Uterus (tissue), 4 donors: Measurements from ENCODE around the gene FHAD1. TPM values are rescaled to one million over a fixed set of nuclear protein-coding genes. Genes with fewer than 3 reads are reported as not detected.

ENCODE experiments used
- DNase-seq, 2 donors: peaks; one replicate each; pipeline ENCODE4 v3.0.0-alpha.2; 2019 to 2020
- H3K27ac ChIP-seq, 2 donors: fragments of 200-600 bp; sonication (generic); 1 replicate in 1 of 2; 2 replicates in 1 of 2; pipeline ENCODE4 v1.5.1; 2016 to 2018
- H3K27me3 ChIP-seq, 2 donors: fragments of 200-600 bp; sonication (generic); one replicate each; pipeline ENCODE4 v1.5.1; 2018 to 2019; ENCODE audit warnings: control low read depth in 1 of 2
- H3K36me3 ChIP-seq, 2 donors: fragments of 200-600 bp; sonication (generic); one replicate each; pipeline ENCODE4 v1.5.1; 2019; ENCODE audit warnings: control low read depth in 1 of 2
- H3K4me1 ChIP-seq, 2 donors: fragments of 200-600 bp; sonication (generic); one replicate each; pipeline ENCODE4 v1.5.1; 2018 to 2019; ENCODE audit warnings: control low read depth in 1 of 2
- H3K4me3 ChIP-seq, 2 donors: fragments of 200-600 bp; sonication (generic); 1 replicate in 1 of 2; 2 replicates in 1 of 2; pipeline ENCODE4 v1.5.1; 2018 to 2019; ENCODE audit warnings: mild to moderate bottlenecking in 1 of 2
- H3K9me3 ChIP-seq, 2 donors: fragments of 200-600 bp; sonication (generic); one replicate each; pipeline ENCODE4 v1.5.1; 2019; ENCODE audit warnings: control low read depth in 1 of 2
- CTCF ChIP-seq, 4 experiments: fragments of 200-600 bp in 2 of 4; fragments of 450-650 bp in 2 of 4; sonication (generic) in 2 of 4; IDR thresholded peaks; one replicate each; pipeline ENCODE4 v1.5.1; 2016 to 2019; ENCODE audit warnings: antibody characterized with exemption in 4 of 4, mild to moderate bottlenecking in 2 of 4, moderate library complexity in 1 of 4
- POLR2A ChIP-seq, 2 donors: fragments of 450-650 bp; IDR thresholded peaks; one replicate each; pipeline ENCODE4 v1.6.1; 2016; ENCODE audit warnings: antibody characterized with exemption in 2 of 2, mild to moderate bottlenecking in 1 of 2, moderate library complexity in 1 of 2
- intact Hi-C: fragments of 100-400 bp; cut with DNase I; formaldehyde crosslinking; loops from one replicate; pipeline ENCODE4 v1.15.1; 2023; ENCODE audit warnings: low total_unique reads
- total RNA-seq, 4 donors: library from RNA; depleted of rRNA in 3 of 4; stranded (reverse); fragments of >200 nt in 3 of 4; gene quantifications; one replicate each; pipeline versions ENCODE4 v1.1.0 to v1.2.4, GENCODE V29; 2014 to 2023
- donor health status: DM: yes; HTN: yes; CAD: no.

FHAD1 gene
- total RNA-seq, 4 donors from 2014 or later = 1.1 to 4.1 TPM; not detected in 2

GRCh38 chr1:15355968-15356625, 109.1 kb downstream of the FHAD1 start:
- H3K27ac ChIP-seq = no peak overlapping the region
- no peaks in the 10 kb centered on the region for H3K9me3 ChIP-seq
- DNase-seq = no peak
- H3K27me3 ChIP-seq = no peaks in the 10 kb centered on the region
- H3K36me3 ChIP-seq = no peaks in the 10 kb centered on the region
- no peak overlapping the region for H3K4me3 ChIP-seq
- no peak for TF ChIP-seq POLR2A (IDR thresholded peaks at IDR 0.05)
- no peak for TF ChIP-seq CTCF (IDR thresholded peaks at IDR 0.05)
- no peaks in the 10 kb centered on the region for H3K4me1 ChIP-seq
- intact Hi-C loops = no loop called here

GRCh38 chr1:15357612-15358207, 110.7 kb downstream of the FHAD1 start:
- Histone ChIP-seq H3K27ac (no peak overlapping the region), H3K4me1 (no peaks in the 10 kb centered on the region), H3K27me3 (no peaks in the 10 kb centered on the region), H3K36me3 (no peaks in the 10 kb centered on the region), H3K9me3 (no peaks in the 10 kb centered on the region), H3K4me3 (no peak overlapping the region)
- TF ChIP-seq POLR2A (IDR thresholded peaks at IDR 0.05) (no peak), CTCF (IDR thresholded peaks at IDR 0.05) (no peak)
- intact Hi-C loops = no loop called here
- DNase-seq = no peak

- intact Hi-C loops = no loop called here
- DNase-seq = no peak
- no peaks in the 10 kb centered on the region for H3K27me3 ChIP-seq
Measured at GRCh38 chr1:15358565-15359133, 111.6 kb downstream of the FHAD1 start.

GRCh38 chr1:15360700-15361099, 113.7 kb downstream of the FHAD1 start:
- H3K4me1 ChIP-seq = no peaks in the 10 kb centered on the region
- H3K9me3 ChIP-seq = no peaks in the 10 kb centered on the region
- DNase-seq = no peak
- no peak overlapping the region for H3K27ac ChIP-seq
- TF ChIP-seq POLR2A (IDR thresholded peaks at IDR 0.05) = no peak
- no peak for TF ChIP-seq CTCF (IDR thresholded peaks at IDR 0.05)
- intact Hi-C loops = no loop called here
- H3K27me3 ChIP-seq = no peaks in the 10 kb centered on the region
- H3K4me3 ChIP-seq = no peak overlapping the region
- H3K36me3 ChIP-seq = no peaks in the 10 kb centered on the region

More at GRCh38 chr1:15358565-15359133, 111.6 kb downstream of the FHAD1 start:
- Histone ChIP-seq H3K36me3 (no peaks in the 10 kb centered on the region), H3K4me3 (no peak overlapping the region), H3K9me3 (no peaks in the 10 kb centered on the region), H3K27ac (no peak overlapping the region), H3K4me1 (no peaks in the 10 kb centered on the region)
- TF ChIP-seq CTCF (IDR thresholded peaks at IDR 0.05) (no peak), POLR2A (IDR thresholded peaks at IDR 0.05) (no peak)

- TF ChIP-seq POLR2A (IDR thresholded peaks at IDR 0.05) (no peak), CTCF (IDR thresholded peaks at IDR 0.05) (no peak)
- no peaks in the 10 kb centered on the region for H3K27me3 ChIP-seq
- H3K9me3 ChIP-seq = no peaks in the 10 kb centered on the region
- intact Hi-C loops = no loop called here
- no peak for DNase-seq
- H3K27ac ChIP-seq = no peak overlapping the region
- H3K4me1 ChIP-seq = no peaks in the 10 kb centered on the region
- no peaks in the 10 kb centered on the region for H3K36me3 ChIP-seq
- H3K4me3 ChIP-seq = no peak overlapping the region
Measured at GRCh38 chr1:15362096-15362736, 115.2 kb downstream of the FHAD1 start.
